UCSD-AML1 (cell line): ENCODE results near the gene LYPD6B.
"Not testable (repeated sequence)": the region's sequence is repeated elsewhere in the genome, so short reads cannot be mapped to it uniquely, and the experiment has no call there.

Source experiments
- DNase-seq: peaks from one replicate; lab custom pipeline; 2025; ENCODE audit not compliant: unreplicated experiment; lab: John Stamatoyannopoulos, UW

Gene LYPD6B

DNA sequence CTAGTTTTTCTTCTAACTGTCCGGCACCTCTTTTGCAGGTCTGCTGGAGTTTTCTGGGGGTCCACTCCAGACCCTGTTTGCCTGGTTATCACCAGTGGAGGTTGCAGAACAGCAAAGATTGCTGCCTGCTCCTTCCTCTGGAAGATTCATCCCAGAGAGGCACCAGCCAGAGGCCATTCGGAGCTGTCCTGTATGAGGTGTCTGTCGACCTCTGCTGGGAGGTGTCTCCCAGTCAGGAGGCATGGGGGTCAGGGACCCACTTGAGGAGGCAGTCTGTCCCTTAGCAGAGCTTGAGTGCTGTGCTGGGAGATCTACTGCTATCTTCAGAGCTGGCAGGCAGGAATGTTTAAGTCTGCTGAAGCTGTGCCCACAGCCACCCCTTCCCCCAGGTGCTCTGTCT is 218.4 kb downstream of the LYPD6B start:
- not testable (repeated sequence) for DNase-seq

GRCh38 chr2:149258531-149258930 is 220.0 kb downstream of the LYPD6B start:
- DNase-seq = no peak

DNA sequence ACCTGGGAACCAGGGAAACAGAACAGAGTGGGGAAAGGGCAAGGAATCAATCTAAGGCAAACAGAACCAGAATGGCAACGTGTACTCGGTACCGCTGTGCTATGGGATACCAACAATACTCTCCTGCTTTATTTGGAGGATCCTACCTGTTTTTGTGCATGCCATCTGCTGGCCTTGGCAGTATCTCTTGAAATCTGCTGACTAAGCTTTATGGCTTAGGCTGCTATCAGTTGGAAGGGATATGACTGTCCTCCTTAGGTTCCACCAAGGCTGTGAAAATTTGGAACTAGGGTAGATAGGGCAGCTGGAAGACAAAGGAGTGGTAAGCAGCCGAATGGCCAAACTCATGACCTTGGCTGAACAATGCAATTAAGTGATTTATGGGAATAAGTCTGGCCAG is 220.6 kb downstream of the LYPD6B start:
- DNase-seq = no peak

- DNase-seq = no peak
These were observed 223.2 kb downstream of the LYPD6B start for GRCh38 chr2:149261692-149262091.
